ENCODE measurements around the gene VWA3B.

GRCh38 chr2:98308068-98308467 is 221.1 kb downstream of the VWA3B start:
- no peak for TF ChIP-seq CTCF (IDR thresholded peaks at IDR 0.05; ENCODE audit: insufficient read depth, low read length, poor library complexity, severe bottlenecking)
- TF ChIP-seq EZH2phosphoT487 (conservative IDR thresholded peaks at IDR 0.05; ENCODE audit: low read length) = no peak
